Keratinocyte (primary cell): ENCODE results near the gene SMIM7.

Experiments
- EZH2 ChIP-seq: IDR thresholded peaks from one replicate; pipeline ENCODE4 v1.6.1; 2012; ENCODE audit warnings: inconsistent platforms, mild to moderate bottlenecking, low read length, moderate library complexity
- TF ChIP-seq, protein P1 (sequence below), 3 experiments: IDR thresholded peaks in 1 of 3; conservative IDR thresholded peaks in 1 of 3; optimal IDR thresholded peaks in 1 of 3; 2 replicates in 2 of 3; 3 replicates in 1 of 3; pipeline versions ENCODE3 to v1.5.1; 2011; ENCODE audit warnings: low read length in 3 of 3, mild to moderate bottlenecking in 3 of 3, moderate library complexity in 2 of 3, control low read depth in 1 of 3, inconsistent platforms in 1 of 3; ENCODE audit not compliant: insufficient read depth in 2 of 3; ENCODE audit errors: extremely low read depth in 1 of 3

DNA sequence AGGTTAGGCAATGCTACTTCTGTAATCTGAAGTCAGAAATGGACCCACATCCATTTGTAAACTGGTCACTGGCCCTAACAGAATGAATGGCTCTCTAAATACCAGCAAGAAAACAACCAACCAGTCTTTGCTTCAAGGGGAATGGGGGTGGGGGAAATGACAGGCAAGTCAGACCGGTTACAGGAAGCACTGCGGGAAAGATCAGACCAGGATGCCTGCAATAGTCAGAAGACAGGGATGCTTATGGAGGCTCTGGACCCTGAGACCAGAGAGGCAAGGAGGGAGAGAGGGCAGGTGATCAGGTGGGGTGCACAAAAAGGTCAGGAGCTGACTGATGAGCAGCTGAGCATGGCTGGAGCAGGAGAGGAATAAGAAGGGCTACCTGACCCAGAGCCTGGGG is 45.0 kb downstream of the SMIM7 start:
- TF ChIP-seq, protein P1, sequence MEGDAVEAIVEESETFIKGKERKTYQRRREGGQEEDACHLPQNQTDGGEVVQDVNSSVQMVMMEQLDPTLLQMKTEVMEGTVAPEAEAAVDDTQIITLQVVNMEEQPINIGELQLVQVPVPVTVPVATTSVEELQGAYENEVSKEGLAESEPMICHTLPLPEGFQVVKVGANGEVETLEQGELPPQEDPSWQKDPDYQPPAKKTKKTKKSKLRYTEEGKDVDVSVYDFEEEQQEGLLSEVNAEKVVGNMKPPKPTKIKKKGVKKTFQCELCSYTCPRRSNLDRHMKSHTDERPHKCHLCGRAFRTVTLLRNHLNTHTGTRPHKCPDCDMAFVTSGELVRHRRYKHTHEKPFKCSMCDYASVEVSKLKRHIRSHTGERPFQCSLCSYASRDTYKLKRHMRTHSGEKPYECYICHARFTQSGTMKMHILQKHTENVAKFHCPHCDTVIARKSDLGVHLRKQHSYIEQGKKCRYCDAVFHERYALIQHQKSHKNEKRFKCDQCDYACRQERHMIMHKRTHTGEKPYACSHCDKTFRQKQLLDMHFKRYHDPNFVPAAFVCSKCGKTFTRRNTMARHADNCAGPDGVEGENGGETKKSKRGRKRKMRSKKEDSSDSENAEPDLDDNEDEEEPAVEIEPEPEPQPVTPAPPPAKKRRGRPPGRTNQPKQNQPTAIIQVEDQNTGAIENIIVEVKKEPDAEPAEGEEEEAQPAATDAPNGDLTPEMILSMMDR (optimal IDR thresholded peaks at IDR 0.05 in 1 of 3, IDR thresholded peaks at IDR 0.05 in 1 of 3, conservative IDR thresholded peaks at IDR 0.05 in 1 of 3; ENCODE audit: extremely low read depth in 1 of 3, insufficient read depth in 2 of 3, low read length in 3 of 3) = no peak
- no peak for TF ChIP-seq EZH2
